Cardiac muscle cell (in vitro differentiated cells and primary cell): ENCODE results near the gene THBS2. TPM values are rescaled to one million over a fixed set of nuclear protein-coding genes. Genes with fewer than 3 reads are reported as not detected.

Source experiments
- DNase-seq, 2 donors: peaks; one replicate each; pipeline versions ENCODE4 v3.0.0 to v3.0.0-alpha.2; 2010 to 2017; ENCODE audit warnings: low read depth in 1 of 2, low spot score in 1 of 2
- H3K27ac ChIP-seq: fragments of 200-600 bp; sonication (generic); 2 replicates; pipeline ENCODE4 v1.5.1; 2016
- H3K27me3 ChIP-seq: fragments of 200-600 bp; sonication (generic); 2 replicates; pipeline ENCODE4 v1.6.0; 2016; ENCODE audit warnings: control low read depth
- H3K36me3 ChIP-seq: fragments of 200-600 bp; sonication (generic); 2 replicates; pipeline ENCODE4 v1.5.1; 2016; ENCODE audit warnings: control low read depth
- H3K4me1 ChIP-seq: fragments of 200-600 bp; sonication (generic); 2 replicates; pipeline ENCODE4 v1.8.1; 2017; ENCODE audit warnings: low read depth, mild to moderate bottlenecking, mixed run types
- H3K4me3 ChIP-seq: fragments of 200-600 bp; sonication (generic); 2 replicates; pipeline ENCODE4 v1.5.1; 2016; ENCODE audit warnings: mild to moderate bottlenecking
- H3K9me3 ChIP-seq: fragments of 200-600 bp; sonication (generic); 2 replicates; pipeline ENCODE4 v1.5.1; 2017; ENCODE audit warnings: low read depth, mild to moderate bottlenecking, control low read depth
- CTCF ChIP-seq: IDR thresholded peaks from 2 replicates; pipeline ENCODE4 v1.5.1; 2012; ENCODE audit warnings: low read depth, mild to moderate bottlenecking, low read length
- polyA plus RNA-seq: library from polyadenylated mRNA; unstranded; fragments of >200 nt; fragmentation: Nextera tagmentation; extraction: Ambion mirVana; gene quantifications from 2 replicates; pipeline ENCODE4 v1.2.1, GENCODE V29; 2016
- total RNA-seq: library from RNA; depleted of rRNA; stranded (reverse); fragments of >200 nt; gene quantifications from 2 replicates; pipeline ENCODE4 v1.2.3, GENCODE V29; 2016

THBS2 gene
- total and polyA plus RNA-seq, 2 experiments from 2014 or later, result 0.06 to 0.10 TPM

GRCh38 chr6:169190144-169190584 lies 63.5 kb downstream of the THBS2 start:
- H3K4me1 ChIP-seq, result no peaks in the 10 kb centered on the region
- peak in 1 of 2 donors; percentile 99 for DNase-seq
- no peaks in the 10 kb centered on the region for H3K9me3 ChIP-seq
- TF ChIP-seq CTCF, result no peak
- H3K27me3 ChIP-seq, result no peaks in the 10 kb centered on the region
- H3K36me3 ChIP-seq, result no peaks in the 10 kb centered on the region
- no peak overlapping the region for H3K4me3 ChIP-seq
- H3K27ac ChIP-seq, result no peak overlapping the region

GRCh38 chr6:169189686-169190085 lies 64.0 kb downstream of the THBS2 start:
- Histone ChIP-seq H3K4me3 (no peak overlapping the region), H3K36me3 (no peaks in the 10 kb centered on the region), H3K9me3 (no peaks in the 10 kb centered on the region), H3K4me1 (no peaks in the 10 kb centered on the region), H3K27me3 (no peaks in the 10 kb centered on the region), H3K27ac (no peak overlapping the region)
- DNase-seq, result no peak
- no peak for TF ChIP-seq CTCF

- no peaks in the 10 kb centered on the region for H3K9me3 ChIP-seq
- no peak for DNase-seq
- no peak overlapping the region for H3K4me3 ChIP-seq
- H3K27me3 ChIP-seq, result no peaks in the 10 kb centered on the region
- TF ChIP-seq CTCF, result no peak
- no peaks in the 10 kb centered on the region for H3K4me1 ChIP-seq
- H3K36me3 ChIP-seq, result no peaks in the 10 kb centered on the region
- H3K27ac ChIP-seq, result no peak overlapping the region
Measured at GRCh38 chr6:169189182-169189581, 64.5 kb downstream of the THBS2 start.

GRCh38 chr6:169188475-169188874 lies 65.2 kb downstream of the THBS2 start:
- no peaks in the 10 kb centered on the region for H3K27me3 ChIP-seq
- TF ChIP-seq CTCF, result no peak
- H3K36me3 ChIP-seq, result no peaks in the 10 kb centered on the region
- H3K4me1 ChIP-seq, result no peaks in the 10 kb centered on the region
- H3K27ac ChIP-seq, result no peak overlapping the region
- peak in 1 of 2 donors; percentile 84 for DNase-seq
- no peak overlapping the region for H3K4me3 ChIP-seq
- H3K9me3 ChIP-seq, result no peaks in the 10 kb centered on the region

GRCh38 chr6:169188051-169188470 lies 65.6 kb downstream of the THBS2 start:
- no peak for TF ChIP-seq CTCF
- no peak for DNase-seq
- H3K4me1 ChIP-seq, result no peaks in the 10 kb centered on the region
- no peak overlapping the region for H3K27ac ChIP-seq
- no peak overlapping the region for H3K4me3 ChIP-seq
- H3K27me3 ChIP-seq, result no peaks in the 10 kb centered on the region
- no peaks in the 10 kb centered on the region for H3K9me3 ChIP-seq
- no peaks in the 10 kb centered on the region for H3K36me3 ChIP-seq
